ENCODE measurements around the gene NEMP1. TPM values are rescaled to one million over a fixed set of nuclear protein-coding genes. Genes with fewer than 3 reads are reported as not detected.

The NEMP1 gene
- total RNA-seq, 1 experiment from 2014 or later, result 16.4 TPM

DNA sequence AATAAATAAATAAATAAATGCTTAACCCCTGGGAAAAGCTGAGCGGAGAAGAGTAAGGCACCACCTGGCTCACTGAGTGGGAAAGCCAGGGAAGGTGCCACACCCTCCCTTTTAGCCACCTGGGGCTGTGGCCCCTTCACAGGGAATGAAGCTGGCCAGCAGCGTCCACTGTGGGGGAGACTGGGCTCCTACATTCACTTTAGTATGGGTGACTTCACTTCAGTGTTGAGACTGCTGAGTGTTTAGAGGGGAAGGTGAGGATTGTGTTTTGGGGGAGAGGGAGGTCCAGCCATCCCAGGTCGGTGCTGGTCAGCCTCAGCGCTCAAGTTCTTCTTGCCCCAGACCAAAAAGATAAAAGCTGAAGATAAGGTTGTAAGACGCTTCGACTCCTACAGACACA, 11.9 kb upstream of the NEMP1 start:
- Histone ChIP-seq H4K20me1 (ENCODE audit: low read length) (no peaks in the 10 kb centered on the region), H3K79me2 (ENCODE audit: low read length) (peaks cover 19% of the 10 kb centered on the region), H3K4me2 (ENCODE audit: low read length) (peak overlapping the region; percentile 99), H3K27me3 (ENCODE audit: low read length) (no peaks in the 10 kb centered on the region), H3K9ac (ENCODE audit: low read length) (no peak overlapping the region), H3K36me3 (ENCODE audit: low read depth, low read length) (no peaks in the 10 kb centered on the region), H3K4me3 (ENCODE audit: low read length) (peak overlapping the region; percentile 29; the same call in 1 of the 2 replicates), H3K4me1 (ENCODE audit: insufficient read depth, low read length) (peaks cover 22% of the 10 kb centered on the region), H3K9me3 (ENCODE audit: low read length) (no peaks in the 10 kb centered on the region), H3K9me2 (replicated peaks; ENCODE audit: low read length) (no peaks in the 10 kb centered on the region), H2AFZ (ENCODE audit: low read length) (no peak overlapping the region), H3K27ac (ENCODE audit: low read length) (no peak overlapping the region), H3F3A (ENCODE audit: low read length, unreplicated experiment) (peaks cover 6% of the 10 kb centered on the region)
- intact Hi-C loops (cut with micrococcal nuclease), result no loop called here
- no TSS peak for BruUV-seq (replicated peaks)
- ChIA-PET POLR2A (ENCODE audit: unreplicated experiment) (no interaction called here), CTCF (no interaction called here)
- no peak for TF ChIP-seq CTCF (conservative IDR thresholded peaks at IDR 0.05; ENCODE audit: low read depth, low read length)
- no peak for DNase-seq
- no peak for ATAC-seq

DNA sequence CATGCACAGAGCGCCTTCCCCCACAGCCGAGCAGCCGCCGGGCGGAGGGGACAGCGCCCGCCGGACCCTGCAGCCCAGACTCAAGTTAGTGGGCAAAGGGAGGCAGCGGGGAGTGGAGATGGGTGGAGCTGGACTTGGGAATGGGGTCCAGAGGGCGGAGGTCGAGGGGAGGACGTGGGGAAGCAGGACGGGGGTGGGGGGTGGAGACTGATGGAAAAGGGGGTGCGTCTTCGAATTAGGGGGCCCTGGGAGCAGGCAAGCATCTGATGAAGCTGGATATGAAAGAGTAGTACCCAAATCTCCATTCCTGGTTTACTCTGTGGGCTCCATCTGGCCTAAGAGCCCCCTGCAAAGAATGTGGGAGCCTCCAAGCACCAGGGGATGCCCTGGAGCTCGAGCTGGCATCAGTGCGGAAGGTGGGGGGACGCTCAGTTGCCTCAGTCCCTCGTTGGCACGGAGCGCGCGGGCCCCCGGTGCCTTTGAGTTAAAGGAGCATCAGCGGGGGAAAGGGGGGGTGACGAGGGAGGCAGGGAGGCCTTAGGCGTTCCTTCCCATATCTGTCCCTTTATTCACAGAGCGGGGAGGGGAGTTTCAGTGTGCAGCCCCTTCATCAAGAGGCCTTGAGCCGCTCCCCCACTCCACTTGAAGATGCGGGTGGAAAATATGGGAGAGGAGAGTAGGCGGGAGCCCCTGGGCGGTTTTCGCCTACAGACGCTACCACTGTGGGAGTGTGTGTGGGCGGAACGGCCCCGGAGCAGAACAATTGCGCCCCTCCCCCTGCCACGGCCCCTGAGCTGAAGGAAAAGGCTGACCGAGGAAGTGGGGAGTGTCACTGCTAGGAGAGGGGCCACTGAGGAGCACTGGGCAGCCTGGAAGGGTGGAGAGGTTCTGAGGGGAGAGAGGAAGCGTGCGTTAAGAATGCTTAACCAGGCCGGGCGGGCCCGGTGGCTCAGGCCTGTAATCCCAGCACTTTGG, 11.0 kb upstream of the NEMP1 start:
- Histone ChIP-seq H3K4me3 (ENCODE audit: low read length) (peak overlapping the region; percentile 94), H3K9me3 (ENCODE audit: low read length) (no peaks in the 10 kb centered on the region), H3K36me3 (ENCODE audit: low read depth, low read length) (no peaks in the 10 kb centered on the region), H3K4me1 (ENCODE audit: insufficient read depth, low read length) (peaks cover 25% of the 10 kb centered on the region), H3F3A (ENCODE audit: low read length, unreplicated experiment) (peaks cover 6% of the 10 kb centered on the region), H3K4me2 (ENCODE audit: low read length) (peak overlapping the region; percentile 99), H3K9me2 (replicated peaks; ENCODE audit: low read length) (no peaks in the 10 kb centered on the region), H3K27me3 (ENCODE audit: low read length) (no peaks in the 10 kb centered on the region), H3K27ac (ENCODE audit: low read length) (peak overlapping the region; percentile 29; the same call in 1 of the 2 replicates), H3K79me2 (ENCODE audit: low read length) (peaks cover 19% of the 10 kb centered on the region), H3K9ac (ENCODE audit: low read length) (peak overlapping the region; percentile 70), H2AFZ (ENCODE audit: low read length) (peak overlapping the region; percentile 81), H4K20me1 (ENCODE audit: low read length) (no peaks in the 10 kb centered on the region)
- no TSS peak for BruUV-seq (replicated peaks)
- DNase-seq, result peak; percentile 46
- POLR2A ChIA-PET (ENCODE audit: unreplicated experiment), result no interaction called here
- TF ChIP-seq EZH2 (IDR thresholded peaks at IDR 0.05; ENCODE audit: low read length, unreplicated experiment) (no peak), CTCF (conservative IDR thresholded peaks at IDR 0.05; ENCODE audit: low read depth, low read length) (no peak), EZH2phosphoT487 (IDR thresholded peaks at IDR 0.05; ENCODE audit: borderline replicate concordance, low read length) (no peak)
- CTCF ChIA-PET, result interaction anchor here (0.6 to 1.7 kb wide), 2 partner anchors 20 to 361 kb away, joined by 3 to 10 read pairs; no protein-coding TSS in a partner anchor
- intact Hi-C loops (cut with micrococcal nuclease), result no loop called here
- peak; percentile 2; the same call in 1 of the 2 replicates for ATAC-seq
